GM10266 (cell line): ENCODE measurements around the gene ZNF628.

Experiments used
- DNase-seq: peaks from one replicate; pipeline ENCODE4 v3.0.0; 2012; ENCODE audit errors: extremely low spot score
- CTCF ChIP-seq: IDR thresholded peaks from 2 replicates; pipeline ENCODE4 v1.5.1; 2012; ENCODE audit warnings: mild to moderate bottlenecking, low read depth; ENCODE audit not compliant: control insufficient read depth, insufficient read depth; ENCODE audit errors: missing control alignments

Gene ZNF628

GRCh38 chr19:55504252-55504603, 27.8 kb downstream of the ZNF628 start:
- no peak for DNase-seq
- TF ChIP-seq CTCF: no peak

GRCh38 chr19:55504981-55505380, 28.6 kb downstream of the ZNF628 start:
- no peak for TF ChIP-seq CTCF
- DNase-seq: no peak

- DNase-seq: no peak
- no peak for TF ChIP-seq CTCF
These were observed 31.7 kb downstream of the ZNF628 start for GRCh38 chr19:55508120-55508519.

GRCh38 chr19:55516878-55517620, 40.6 kb downstream of the ZNF628 start:
- peak; percentile 95 for TF ChIP-seq CTCF
- peak; percentile 100 for DNase-seq

GRCh38 chr19:55519451-55520311, 43.3 kb downstream of the ZNF628 start:
- TF ChIP-seq CTCF: no peak
- no peak for DNase-seq

- TF ChIP-seq CTCF: no peak
- DNase-seq: no peak
These were observed 44.4 kb downstream of the ZNF628 start for GRCh38 chr19:55520691-55521292.
